COR-L47 (cell line): ENCODE data around the gene SMPD1.
"Not testable (repeated sequence)": the region's sequence is repeated elsewhere in the genome, so short reads cannot be mapped to it uniquely, and the experiment has no call there.

ENCODE experiments used
- DNase-seq: peaks from one replicate; lab custom pipeline; 2025; lab: John Stamatoyannopoulos, UW

Gene SMPD1

DNA sequence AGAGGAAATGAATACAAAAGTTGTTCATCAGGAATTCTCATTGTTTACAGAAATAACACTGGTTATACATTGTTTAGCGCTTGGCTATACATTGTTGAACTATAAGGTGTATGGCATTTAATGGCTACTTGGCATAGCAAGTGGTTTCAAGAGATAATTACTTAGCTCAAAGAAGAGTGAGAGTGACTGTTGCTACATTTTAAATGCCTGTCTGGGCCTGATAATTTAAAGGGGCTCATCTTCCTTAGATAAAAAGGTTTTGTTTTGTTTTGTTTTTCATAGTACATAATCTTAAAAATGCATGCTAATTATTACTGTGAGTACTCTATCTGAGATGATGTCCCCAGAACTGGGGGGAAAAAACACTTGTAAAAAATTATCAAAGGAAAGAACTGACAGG lies 1.5 kb upstream of the SMPD1 start:
- DNase-seq, result no peak

DNA sequence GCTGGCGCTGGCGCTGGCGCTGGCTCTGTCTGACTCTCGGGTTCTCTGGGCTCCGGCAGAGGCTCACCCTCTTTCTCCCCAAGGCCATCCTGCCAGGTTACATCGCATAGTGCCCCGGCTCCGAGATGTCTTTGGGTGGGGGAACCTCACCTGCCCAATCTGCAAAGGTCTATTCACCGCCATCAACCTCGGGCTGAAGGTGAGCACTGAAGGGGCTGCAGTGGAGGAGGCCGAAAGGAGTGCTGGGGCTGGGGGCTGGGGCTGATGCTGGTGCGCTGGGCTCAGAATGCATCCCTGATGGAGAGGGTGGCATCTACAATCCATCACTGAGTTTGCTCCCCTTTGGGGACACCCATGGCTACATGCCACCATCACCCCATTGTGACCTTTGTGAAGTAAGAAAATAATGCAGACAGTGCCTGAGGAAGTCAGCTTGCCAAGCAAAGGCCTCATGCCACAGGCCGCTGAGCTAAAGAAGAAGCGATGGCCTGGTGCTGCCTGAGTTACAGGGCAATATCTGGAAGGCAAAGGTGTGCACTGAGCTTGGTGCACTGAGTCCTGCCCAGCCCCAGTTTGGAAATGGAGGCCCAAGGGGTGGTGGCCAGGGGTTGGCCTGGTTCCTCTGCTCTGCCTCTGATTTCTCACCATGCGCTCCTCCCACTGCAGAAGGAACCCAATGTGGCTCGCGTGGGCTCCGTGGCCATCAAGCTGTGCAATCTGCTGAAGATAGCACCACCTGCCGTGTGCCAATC lies 620 bp downstream of the SMPD1 start:
- DNase-seq, result no peak

DNA sequence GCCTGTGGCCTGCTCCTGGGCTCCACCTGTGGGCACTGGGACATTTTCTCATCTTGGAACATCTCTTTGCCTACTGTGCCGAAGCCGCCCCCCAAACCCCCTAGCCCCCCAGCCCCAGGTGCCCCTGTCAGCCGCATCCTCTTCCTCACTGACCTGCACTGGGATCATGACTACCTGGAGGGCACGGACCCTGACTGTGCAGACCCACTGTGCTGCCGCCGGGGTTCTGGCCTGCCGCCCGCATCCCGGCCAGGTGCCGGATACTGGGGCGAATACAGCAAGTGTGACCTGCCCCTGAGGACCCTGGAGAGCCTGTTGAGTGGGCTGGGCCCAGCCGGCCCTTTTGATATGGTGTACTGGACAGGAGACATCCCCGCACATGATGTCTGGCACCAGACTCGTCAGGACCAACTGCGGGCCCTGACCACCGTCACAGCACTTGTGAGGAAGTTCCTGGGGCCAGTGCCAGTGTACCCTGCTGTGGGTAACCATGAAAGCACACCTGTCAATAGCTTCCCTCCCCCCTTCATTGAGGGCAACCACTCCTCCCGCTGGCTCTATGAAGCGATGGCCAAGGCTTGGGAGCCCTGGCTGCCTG lies 1.4 kb downstream of the SMPD1 start:
- DNase-seq, result peak; percentile 72

DNA sequence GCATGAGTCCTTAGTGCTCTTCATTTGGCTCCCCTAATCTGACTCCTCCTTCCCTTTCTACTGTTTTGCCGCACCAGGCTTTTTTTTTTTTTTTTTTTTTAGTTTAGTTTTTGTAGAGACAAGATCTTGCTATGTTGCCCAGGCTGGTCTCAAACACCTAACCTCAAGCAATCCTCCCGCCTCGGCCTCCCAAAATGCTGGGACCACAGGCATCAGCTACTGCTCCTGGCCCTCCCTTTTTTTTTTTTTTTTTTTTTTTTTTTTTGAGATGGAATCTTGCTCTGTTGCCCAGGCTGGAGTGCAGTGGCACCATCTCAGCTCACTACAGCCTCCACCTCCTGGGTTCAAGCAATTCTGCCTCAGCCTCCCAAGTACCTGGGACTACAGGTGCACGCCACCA lies 2.0 kb downstream of the SMPD1 start:
- not testable (repeated sequence) for DNase-seq

DNA sequence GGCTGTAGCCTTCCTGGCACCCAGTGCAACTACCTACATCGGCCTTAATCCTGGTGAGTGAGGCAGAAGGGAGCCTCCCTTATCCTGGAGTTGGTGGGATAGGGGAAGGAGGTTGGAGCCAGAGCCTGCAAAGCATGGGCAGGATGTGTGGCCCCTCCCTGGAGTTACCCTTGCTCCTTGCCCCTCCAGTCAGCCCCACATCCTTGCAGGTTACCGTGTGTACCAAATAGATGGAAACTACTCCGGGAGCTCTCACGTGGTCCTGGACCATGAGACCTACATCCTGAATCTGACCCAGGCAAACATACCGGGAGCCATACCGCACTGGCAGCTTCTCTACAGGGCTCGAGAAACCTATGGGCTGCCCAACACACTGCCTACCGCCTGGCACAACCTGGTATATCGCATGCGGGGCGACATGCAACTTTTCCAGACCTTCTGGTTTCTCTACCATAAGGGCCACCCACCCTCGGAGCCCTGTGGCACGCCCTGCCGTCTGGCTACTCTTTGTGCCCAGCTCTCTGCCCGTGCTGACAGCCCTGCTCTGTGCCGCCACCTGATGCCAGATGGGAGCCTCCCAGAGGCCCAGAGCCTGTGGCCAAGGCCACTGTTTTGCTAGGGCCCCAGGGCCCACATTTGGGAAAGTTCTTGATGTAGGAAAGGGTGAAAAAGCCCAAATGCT lies 3.9 kb downstream of the SMPD1 start:
- no peak for DNase-seq

DNA sequence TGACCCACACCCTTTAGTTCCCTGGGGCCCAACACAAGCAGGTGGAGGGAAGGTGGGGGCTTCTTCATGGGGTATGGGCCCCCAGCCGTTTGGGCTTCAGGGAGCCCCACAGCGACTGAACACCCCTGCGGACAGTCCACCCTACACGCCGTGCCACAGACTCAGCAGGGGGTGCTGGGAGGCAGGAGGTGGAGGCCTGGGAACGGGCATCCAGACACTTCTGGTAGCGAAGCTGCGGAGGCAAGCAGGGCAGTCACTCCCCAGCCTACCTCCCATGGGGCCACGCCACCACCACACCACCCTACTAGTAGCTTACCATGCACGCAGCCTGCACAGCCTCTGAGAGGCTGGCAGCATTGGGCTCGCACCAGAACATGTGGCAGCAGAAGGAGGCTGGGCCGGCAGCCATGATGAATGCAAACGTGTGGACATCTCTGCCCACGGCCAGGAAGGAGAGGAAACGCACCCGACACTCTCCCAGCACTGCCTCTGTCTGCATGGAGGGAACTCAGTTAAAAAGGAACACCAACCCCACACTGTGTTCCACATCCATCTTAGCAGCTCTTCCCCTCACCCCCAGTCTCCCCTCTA lies 5.3 kb downstream of the SMPD1 start:
- DNase-seq, result no peak

DNA sequence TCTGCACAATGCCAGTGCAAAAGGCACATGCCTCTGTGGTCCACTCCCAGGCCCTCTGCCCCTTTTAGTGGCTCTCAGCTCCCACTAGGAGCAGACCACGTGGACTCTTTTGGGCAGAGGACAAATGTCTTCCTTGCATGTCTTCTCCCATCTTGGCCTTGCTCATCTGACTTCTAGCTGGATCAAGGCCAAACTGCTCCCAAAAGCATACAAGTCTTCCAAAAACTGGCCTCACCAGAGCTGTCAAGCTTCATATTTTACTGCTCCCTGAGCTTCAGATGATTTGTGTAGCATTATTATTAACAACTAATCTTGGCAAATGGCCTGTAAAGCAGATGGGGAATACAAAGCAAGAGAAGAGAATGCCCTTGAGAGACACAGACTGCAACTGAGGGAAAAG lies 6.9 kb downstream of the SMPD1 start:
- no peak for DNase-seq

DNA sequence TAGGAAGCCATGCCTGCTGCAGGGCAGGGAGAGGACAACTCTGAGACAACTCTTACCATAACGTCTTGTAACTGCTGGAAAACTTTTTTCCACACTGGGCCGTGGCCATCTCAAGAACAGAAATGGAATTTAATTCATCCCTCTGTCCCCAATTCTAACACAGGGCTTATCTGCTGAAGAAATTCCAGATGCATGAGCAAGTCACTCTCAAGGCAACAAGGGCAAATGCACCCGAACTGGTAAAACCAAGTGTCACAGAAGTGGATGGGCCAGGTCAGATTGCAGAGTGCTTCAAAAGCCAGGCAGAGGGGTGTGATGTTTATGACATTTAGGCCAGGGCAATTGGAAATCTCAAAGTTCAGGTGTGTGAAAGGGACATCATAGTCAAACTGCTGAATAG lies 7.4 kb downstream of the SMPD1 start:
- no peak for DNase-seq

DNA sequence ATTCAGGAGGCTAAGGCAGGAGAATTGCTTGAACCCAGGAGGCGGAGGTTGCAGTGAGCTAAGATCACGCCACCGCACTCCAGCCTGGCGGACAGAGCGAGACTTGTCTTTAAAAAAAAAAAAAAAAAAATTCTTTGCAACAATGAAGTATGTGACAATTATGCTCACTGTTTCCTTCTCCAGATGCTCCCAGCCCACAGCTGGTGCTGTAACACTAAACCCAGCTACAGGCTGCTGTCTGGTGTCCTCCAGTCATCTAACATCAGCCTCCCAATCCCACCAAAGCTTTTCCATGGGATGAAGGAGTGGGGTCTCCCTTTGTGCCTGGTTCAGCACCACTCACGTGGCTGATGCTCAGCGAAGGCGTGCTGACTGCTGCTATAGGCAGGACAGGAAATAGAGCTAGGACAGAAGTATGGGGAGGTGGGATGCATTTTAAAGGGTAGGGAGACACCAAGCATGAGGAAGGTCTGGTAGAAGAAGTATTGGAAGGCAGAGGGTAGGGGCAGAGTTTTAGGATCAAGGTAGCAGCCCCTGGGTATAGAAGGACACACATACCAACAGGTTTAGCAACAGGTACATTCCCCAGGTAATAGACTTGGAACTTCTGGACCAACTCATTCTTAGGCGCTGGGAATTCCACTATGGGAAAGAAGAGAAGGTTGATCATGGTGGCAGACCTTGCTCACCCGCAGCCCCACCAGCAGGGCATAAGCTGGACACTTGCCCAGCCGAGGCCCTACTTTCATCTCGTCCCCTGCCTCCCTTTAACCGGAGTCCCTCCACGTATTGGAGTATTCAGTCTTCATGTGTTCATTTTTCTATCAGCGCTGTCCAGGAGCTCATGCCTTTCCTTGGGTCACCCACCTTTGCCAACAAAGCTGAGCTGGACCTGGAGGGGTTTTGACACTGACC lies 10.4 kb downstream of the SMPD1 start:
- no peak for DNase-seq

DNA sequence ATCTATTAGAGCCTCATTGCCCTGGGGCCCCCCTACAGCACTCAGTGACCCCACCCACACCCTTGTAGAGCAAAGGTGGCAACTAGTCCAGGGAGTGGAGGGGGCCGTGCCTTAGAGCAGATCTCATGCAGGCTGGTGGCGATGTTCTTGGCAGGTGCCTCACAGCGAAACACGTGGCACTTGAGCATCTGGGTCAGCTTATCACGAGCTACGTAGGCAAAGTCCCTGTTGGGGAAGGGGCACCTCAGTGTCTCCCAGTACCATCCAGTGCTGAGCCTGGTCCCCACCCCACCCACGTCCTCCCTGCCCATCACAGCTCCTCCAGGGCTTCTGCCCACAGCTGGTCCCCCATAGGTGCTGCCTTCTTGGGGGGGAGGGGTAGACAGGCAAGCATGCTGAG lies 11.2 kb downstream of the SMPD1 start:
- DNase-seq, result no peak

DNA sequence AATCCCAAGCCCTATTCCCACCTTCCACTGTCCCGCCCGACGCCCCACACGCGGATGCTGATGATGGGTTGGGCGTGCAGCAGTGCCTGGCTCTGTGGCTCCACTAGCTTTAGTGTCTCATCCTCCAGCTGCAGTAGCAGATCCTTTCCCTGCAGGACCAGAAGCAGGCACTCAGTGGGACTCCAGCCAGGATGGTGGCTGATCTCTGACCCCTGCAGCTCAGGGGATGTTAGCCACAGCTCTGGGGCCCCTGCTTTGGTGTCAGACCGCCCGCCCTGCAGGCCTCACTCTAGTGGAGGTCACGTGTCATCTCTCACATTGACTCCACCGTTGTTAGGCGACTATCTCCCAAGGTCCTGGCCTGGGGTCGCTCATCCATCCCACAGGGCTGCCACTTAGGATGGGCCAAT lies 11.8 kb downstream of the SMPD1 start:
- DNase-seq, result no peak

DNA sequence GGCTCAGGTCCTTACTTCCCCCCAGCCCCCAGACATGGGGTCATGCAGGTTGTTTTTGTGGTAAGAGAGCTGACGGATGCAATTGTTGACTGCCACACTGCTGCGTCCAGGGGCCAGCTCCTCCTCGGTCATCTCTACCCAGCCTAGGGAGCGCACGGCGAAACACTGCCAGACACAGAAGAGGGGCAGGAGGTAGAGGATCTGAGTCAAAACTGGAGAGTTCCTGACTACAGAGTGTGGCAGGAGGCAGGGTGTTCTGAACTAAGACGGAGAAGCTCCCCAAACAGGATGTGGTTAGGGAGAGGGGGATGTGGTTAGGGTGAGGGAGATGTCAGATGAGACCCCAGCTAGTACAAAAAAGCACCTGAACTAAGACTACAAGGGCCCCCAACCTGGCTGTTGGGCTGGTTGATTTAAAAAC lies 12.3 kb downstream of the SMPD1 start:
- DNase-seq, result no peak

DNA sequence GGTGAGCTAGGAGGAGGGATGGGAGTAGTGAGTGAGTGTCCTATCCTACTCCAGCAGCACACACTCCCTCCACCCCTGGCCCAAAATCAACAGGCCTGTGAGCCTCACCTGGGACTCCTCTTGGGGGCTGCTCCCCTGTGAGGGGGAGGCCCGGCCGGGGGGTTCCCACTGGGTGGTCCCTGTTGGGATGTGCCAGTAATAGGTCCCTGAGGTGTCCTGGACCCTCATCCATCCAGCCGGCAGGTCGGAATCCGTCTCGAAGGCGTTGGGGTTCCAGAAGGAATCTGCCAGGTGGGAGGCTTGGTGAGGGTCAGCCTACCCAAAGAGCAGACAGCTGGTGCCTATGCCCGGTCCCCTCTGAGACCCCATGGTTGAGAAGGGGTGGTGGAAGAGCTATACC lies 13.3 kb downstream of the SMPD1 start:
- DNase-seq, result no peak

DNA sequence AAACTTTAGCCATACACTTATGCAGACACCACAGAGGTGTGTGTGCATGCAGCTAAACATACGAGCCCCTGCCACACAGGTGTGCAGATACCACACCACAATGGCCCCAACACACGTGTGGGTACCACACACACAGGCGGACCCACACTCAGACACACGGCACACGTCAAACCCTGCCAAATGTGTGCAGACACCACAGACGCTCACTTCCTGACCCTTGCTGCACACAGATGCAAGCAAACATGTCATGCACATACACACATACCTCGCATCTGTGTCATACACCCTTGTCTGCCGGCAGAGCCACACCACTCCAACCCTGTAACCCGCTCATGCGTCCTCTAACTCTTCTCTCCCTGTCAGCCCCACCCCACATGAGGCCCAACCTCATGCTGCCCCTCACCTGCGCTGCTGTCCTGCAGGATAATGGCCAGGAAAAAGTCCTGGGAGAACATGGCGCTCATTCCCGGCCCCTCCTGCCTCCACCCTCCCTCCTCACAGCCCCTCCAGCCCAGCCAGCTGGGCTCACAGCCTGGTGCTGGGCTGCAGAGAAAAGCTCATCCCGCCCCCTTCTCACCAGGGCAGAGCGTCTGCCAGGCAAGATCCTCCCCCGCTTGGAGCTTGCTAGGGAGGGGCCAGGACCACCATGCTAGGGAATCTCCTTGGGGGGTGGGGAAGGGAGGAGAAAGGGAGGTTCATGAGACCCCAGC lies 14.2 kb downstream of the SMPD1 start:
- peak; percentile 14 for DNase-seq

DNA sequence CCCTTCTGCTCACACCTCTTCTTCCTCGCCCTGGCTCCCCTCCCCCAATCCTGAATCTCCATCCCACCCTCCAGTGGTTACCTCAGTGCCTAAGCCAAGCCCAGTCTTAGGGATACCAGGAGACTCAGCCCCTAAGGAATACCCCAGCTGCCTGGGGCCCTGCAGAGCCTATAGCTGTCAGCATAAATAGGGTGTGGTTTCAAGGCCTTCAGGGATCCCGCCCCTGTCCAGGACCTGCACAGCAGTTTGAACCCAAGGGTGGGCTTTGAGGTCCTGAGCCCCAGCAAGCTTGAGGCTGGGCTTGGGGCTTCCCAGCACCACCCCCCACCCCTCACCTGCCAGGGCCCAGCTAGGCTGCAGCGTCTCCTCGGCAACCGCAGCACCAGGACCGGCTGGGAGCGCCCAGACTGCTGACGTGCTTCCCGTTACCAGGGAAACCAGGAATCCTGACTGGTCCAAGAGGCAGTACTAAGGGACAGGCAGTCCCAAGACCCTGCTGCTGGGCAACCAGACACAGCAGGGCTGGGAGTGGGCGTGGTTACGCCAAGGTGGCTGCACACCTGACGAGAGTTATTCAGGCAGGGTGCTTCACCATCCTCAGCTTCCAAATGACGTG lies 14.9 kb downstream of the SMPD1 start:
- peak; percentile 91 for DNase-seq

DNA sequence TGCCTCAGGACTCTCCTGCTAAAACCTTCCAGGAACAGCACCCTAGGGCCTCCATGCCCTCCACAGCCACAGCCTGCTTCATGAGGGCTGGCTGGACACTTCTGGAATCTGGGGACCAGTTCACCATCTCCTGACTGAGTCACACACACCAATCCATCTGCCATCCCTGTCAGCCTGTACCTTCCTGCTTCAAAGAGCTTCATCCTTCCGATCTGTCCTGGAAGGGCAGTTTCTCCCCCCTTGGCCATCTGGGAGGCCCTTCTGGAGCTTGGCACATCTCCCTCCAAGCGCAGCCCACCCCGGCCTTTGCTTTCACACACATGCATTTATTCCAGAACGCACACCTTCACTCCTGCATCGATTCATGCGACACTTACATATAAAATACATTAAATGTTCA lies 15.6 kb downstream of the SMPD1 start:
- DNase-seq, result no peak

DNA sequence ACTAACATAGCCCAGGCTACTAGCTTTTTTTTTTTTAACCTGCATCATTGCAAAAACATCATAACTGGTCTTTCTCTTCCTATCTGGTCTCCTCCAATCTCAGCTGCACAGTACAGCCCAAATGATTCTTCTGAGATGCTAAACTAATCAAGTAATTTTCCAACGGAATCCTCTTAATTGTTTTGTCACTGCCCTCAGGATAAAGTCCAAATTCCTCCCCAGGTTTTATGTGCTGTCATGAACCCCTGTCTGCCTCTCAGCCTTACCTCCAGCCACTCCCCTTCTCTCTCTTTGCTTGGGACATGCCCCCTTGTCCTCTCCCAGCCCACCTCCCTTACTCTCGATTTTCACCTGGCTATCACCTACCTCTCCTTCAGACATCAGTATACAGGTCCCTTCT lies 16.1 kb downstream of the SMPD1 start:
- DNase-seq, result no peak

DNA sequence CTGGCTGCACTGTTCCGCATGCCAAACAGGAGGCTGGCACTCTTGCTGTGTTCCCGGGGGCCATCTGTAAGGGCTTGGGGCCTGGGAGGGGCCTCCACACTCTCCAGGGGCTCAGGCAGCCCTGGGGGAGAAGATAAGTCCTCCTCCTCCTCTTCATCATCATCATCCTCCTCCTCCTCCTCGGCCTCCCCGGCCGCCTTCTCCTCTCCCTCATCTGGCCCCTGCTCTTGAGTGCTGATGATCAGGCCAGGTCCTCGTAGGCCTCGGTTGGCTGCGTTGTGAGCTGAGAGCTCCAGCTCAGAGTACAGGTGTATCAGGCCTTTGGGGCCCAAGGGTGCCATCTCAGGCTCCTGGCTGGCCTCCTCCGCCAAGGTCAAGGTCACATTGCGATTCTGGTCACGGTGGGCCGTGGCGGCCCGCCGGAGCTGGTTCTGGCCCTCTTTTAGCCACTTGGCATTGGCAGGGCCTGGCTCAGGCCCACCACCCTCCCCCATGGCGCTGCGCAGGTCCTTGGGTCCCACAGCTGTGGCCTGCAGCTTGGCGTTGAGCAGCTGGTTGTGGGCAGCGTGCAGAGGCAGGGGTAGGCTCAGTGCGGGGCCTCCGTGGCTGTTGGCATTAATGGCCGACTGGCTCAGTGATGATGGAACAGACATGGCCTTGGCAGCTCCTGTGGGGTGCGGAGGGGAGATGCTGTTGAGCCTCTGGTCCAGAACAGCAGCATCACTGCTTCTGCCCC lies 20.6 kb downstream of the SMPD1 start:
- DNase-seq, result no peak

DNA sequence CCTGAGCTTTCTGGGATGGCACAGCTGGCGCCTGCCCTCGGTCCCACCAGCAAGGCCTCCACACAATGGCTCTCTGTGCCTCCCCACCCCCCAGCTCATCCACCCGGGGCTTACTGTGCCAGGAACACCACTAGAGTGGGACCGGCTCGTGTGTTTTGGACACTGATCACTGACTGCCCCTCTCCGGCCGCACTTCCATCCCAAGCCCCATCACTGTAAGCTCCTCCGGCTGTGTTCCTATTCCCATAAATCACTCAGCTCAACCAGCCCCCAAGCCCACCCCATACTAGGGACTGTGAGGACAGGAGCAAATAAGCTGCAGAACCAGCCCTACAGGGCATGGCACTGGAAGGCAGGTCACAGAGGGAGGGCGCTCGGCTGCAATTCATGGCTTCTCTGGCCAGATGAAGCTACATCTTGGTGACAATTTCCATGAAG lies 21.3 kb downstream of the SMPD1 start:
- DNase-seq, result no peak

DNA sequence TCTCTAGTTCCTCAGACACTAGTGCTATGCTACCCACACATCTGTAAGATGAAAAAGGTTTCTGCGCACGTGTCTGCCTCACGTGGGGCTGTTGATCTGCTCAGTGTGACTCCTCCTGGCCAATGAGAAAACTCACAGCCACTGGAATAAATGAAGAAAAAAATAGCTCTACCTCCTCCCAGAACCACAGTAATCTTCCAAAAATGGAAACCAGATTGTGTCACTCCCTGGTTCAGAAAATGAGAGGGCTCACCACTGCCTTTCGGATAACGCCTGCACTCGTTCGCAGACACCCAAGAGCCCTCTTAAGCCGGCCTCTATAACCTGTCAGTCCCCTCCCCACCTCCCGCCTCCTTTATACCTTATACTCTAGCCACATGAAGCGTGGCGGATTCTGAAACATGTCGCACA lies 23.5 kb downstream of the SMPD1 start:
- DNase-seq, result no peak
